ENCODE measurements around the gene WTIP. TPM values are rescaled to one million over a fixed set of nuclear protein-coding genes. Genes with fewer than 3 reads are reported as not detected.

WTIP gene
- total RNA-seq, 2 donors from 2014 or later, result 45.4 to 48.6 TPM

DNA sequence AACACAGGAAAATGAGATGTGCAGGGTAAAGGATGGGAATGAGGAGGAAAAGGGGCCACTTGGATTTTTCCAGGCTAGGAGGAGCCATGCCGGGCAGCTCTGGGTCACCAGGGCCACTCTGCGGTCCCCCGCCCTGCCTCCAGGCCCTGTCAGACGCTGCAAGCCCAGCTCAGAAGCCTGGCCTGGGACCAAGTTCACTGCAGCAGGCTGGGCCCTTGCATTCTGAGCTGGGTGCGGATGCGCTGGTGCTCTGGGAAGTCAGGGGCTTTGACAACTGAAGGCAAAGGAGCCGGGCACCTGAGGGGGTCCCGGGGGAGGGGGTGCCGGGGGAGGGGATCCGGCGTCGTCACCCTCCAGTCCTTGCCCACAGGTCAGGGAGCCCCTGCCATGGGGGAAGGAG, 77.5 kb downstream of the WTIP start:
- H3K36me3 Mint-ChIP-seq (ENCODE audit: low read depth), result no peaks in the 10 kb centered on the region
- 88 to 94% methylated on average over 3 to 12 of the region's 12 CpGs for WGBS, 2 experiments (ENCODE audit: insufficient coverage in 1 of 2, insufficient read length in 1 of 2)
- Histone ChIP-seq H3K9ac (ENCODE audit: extremely low read depth, low read length, poor library complexity, severe bottlenecking) (no peak overlapping the region), H3K36me3 (ENCODE audit: control insufficient read depth, insufficient read depth, low read length) (no peaks in the 10 kb centered on the region), H3K27ac (ENCODE audit: low read depth, low read length) (no peak overlapping the region), H3K4me3 (ENCODE audit: low read length) (no peak overlapping the region), H3K27me3 (ENCODE audit: control insufficient read depth, insufficient read depth, low read length, poor library complexity, severe bottlenecking) (no peaks in the 10 kb centered on the region), H3K4me1 (ENCODE audit: control insufficient read depth, insufficient read depth, low read length) (peaks cover 7% of the 10 kb centered on the region), H3K9me3 (ENCODE audit: control insufficient read depth, low read length) (no peaks in the 10 kb centered on the region)
- H3K4me3 Mint-ChIP-seq, result no peak overlapping the region
- H3K9me3 Mint-ChIP-seq, result peaks cover 15% of the 10 kb centered on the region
- TF ChIP-seq, protein P1, sequence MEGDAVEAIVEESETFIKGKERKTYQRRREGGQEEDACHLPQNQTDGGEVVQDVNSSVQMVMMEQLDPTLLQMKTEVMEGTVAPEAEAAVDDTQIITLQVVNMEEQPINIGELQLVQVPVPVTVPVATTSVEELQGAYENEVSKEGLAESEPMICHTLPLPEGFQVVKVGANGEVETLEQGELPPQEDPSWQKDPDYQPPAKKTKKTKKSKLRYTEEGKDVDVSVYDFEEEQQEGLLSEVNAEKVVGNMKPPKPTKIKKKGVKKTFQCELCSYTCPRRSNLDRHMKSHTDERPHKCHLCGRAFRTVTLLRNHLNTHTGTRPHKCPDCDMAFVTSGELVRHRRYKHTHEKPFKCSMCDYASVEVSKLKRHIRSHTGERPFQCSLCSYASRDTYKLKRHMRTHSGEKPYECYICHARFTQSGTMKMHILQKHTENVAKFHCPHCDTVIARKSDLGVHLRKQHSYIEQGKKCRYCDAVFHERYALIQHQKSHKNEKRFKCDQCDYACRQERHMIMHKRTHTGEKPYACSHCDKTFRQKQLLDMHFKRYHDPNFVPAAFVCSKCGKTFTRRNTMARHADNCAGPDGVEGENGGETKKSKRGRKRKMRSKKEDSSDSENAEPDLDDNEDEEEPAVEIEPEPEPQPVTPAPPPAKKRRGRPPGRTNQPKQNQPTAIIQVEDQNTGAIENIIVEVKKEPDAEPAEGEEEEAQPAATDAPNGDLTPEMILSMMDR (conservative IDR thresholded peaks at IDR 0.05), result no peak
- peaks cover 13% of the 10 kb centered on the region for H3K27me3 Mint-ChIP-seq (ENCODE audit: insufficient read depth)
- peaks cover 38% of the 10 kb centered on the region for H3K4me1 Mint-ChIP-seq
- no peak for DNase-seq
- no peak overlapping the region for H3K27ac Mint-ChIP-seq

DNA sequence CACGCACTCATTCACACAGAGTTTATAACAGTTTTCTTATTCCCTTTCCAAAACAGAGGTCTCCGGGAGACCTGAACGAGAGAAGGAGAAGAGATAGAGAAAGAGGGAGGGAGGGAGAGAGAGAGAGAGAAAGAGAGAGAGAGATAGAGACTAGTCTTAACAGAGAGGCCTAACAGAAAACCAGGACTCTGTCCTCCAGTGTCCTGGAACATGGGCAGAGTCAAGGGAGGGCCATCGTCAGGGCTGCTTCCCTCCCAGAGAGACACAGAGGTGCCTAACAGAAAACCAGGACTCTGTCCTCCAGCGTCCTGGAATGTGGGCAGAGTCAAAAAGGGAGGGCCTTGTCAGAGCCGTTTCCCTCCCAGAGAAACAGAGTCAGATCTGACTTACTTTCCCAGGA, 78.7 kb downstream of the WTIP start:
- Mint-ChIP-seq H3K9me3 (peaks cover 20% of the 10 kb centered on the region), H3K4me1 (peaks cover 26% of the 10 kb centered on the region), H3K4me3 (no peak overlapping the region), H3K27ac (no peak overlapping the region), H3K27me3 (ENCODE audit: insufficient read depth) (peaks cover 24% of the 10 kb centered on the region), H3K36me3 (ENCODE audit: low read depth) (no peaks in the 10 kb centered on the region)
- TF ChIP-seq, protein P1 (conservative IDR thresholded peaks at IDR 0.05), result no peak
- H3K4me3 ChIP-seq (ENCODE audit: low read length), result peak overlapping the region; percentile 13
- no peak overlapping the region for H3K27ac ChIP-seq (ENCODE audit: low read depth, low read length)
- H3K9ac ChIP-seq (ENCODE audit: extremely low read depth, low read length, poor library complexity, severe bottlenecking), result no peak overlapping the region
- no peaks in the 10 kb centered on the region for H3K27me3 ChIP-seq (ENCODE audit: control insufficient read depth, insufficient read depth, low read length, poor library complexity, severe bottlenecking)
- H3K4me1 ChIP-seq (ENCODE audit: control insufficient read depth, insufficient read depth, low read length), result no peaks in the 10 kb centered on the region
- no peaks in the 10 kb centered on the region for H3K9me3 ChIP-seq (ENCODE audit: control insufficient read depth, low read length)
- H3K36me3 ChIP-seq (ENCODE audit: control insufficient read depth, insufficient read depth, low read length), result no peaks in the 10 kb centered on the region
- 40 to 81% methylated on average over 3 to 6 of the region's 6 CpGs for WGBS, 2 experiments (ENCODE audit: insufficient coverage in 1 of 2, insufficient read length in 1 of 2)
- no peak for DNase-seq

Other genes starting within 250 kb of the WTIP start
- gene GARRE1, start 227.2 kb upstream of the WTIP start, total RNA-seq, result 10 to 100 TPM; 21.9 to 27.9 TPM
- 100 to 1,000 TPM; 181 to 183 TPM for gene GPI, start 116.6 kb upstream of the WTIP start, total RNA-seq
- gene PDCD2L, start 77.4 kb upstream of the WTIP start, total RNA-seq, result 10 to 100 TPM; 25.0 to 25.1 TPM
- 100 to 1,000 TPM; 147 to 160 TPM for gene UBA2, start 53.4 kb upstream of the WTIP start, total RNA-seq
- under 1 TPM in 1 of 2 donors, not detected in 1; 0.75 TPM for gene SCGB2B2, start 195.4 kb downstream of the WTIP start, total RNA-seq
- 10 to 100 TPM; 24.1 to 27.4 TPM for gene ZNF302, start 195.9 kb downstream of the WTIP start, total RNA-seq